GM10847 (cell line): ENCODE measurements around the gene MIF.

Experiments used
- POLR2A ChIP-seq: IDR thresholded peaks from 2 replicates; pipeline ENCODE4 v1.6.1; 2011; ENCODE audit not compliant: insufficient read length; ENCODE audit errors: extremely low read depth

MIF gene

GRCh38 chr22:23862103-23862502 lies 32.1 kb upstream of the MIF start:
- no peak for TF ChIP-seq POLR2A

GRCh38 chr22:23868580-23868979 lies 25.6 kb upstream of the MIF start:
- no peak for TF ChIP-seq POLR2A

DNA sequence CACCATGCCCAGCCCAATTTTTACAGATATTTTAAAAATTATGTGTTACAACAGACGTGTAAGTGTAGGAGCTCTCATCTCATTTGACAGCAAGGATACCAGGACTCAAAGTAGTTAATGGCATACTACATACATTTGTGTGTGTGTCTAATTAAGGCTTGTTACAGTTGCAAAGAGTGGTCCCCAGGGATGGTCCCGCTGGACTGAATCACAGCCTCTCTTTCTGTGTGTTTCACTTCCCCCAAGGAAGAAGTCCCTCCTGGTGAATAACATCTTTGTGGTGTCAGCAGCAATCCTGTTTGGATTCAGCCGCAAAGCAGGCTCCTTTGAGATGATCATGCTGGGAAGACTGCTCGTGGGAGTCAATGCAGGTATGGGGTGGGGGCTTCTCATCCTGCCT lies 19.3 kb upstream of the MIF start:
- no peak for TF ChIP-seq POLR2A

DNA sequence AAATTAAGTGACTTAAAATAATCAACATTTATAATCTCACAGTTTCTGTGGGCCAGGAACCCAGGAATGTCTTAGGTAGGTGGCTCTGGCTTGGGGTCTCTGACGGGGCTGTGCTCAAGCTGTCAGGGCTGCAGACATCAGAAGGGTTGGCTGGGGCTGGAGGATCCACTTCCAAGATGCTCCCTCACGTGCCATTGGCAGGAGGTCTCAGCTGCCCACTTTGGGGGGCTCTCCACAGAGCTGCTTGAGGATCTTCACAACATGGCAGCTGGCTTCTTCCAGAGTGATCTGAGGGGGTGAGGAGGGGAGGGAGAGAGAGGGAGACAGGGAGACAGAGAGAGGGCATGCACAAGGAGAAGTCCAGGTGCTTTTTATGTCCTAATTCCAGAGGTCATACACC lies 18.4 kb upstream of the MIF start:
- no peak for TF ChIP-seq POLR2A

- TF ChIP-seq POLR2A: no peak
Measured at GRCh38 chr22:23877566-23877965, 16.6 kb upstream of the MIF start.

- TF ChIP-seq POLR2A: no peak
Measured at GRCh38 chr22:23878219-23878618, 16.0 kb upstream of the MIF start.

DNA sequence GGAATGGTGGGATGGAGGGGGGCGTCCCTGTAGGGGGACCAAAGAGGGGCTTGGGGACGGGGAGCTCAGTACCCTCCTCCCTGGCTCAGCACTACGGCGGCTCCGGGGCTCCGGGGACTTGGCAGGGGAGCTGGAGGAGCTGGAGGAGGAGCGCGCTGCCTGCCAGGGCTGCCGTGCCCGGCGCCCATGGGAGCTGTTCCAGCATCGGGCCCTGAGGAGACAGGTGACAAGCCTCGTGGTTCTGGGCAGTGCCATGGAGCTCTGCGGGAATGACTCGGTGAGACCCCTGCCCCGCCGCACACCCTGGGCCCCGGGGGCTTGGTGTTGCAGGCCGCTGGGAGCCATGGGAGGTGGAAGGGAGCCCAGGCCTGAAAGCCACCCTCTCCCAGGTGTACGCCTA lies 11.8 kb upstream of the MIF start:
- no peak for TF ChIP-seq POLR2A

DNA sequence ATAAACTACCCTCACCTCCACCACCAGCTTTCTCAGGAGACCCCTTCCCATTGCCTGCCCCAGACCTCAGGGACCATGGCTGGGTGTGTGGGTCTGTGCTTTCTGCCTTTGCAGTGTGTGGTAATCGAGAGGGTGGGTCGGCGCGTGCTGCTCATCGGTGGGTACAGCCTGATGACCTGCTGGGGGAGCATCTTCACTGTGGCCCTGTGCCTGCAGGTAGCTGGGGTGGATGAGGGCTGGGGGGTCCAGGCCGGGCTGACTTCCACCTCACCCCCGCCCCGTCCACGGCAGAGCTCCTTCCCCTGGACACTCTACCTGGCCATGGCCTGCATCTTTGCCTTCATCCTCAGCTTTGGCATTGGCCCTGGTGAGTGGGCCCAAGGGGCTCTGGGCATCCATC lies 10.5 kb upstream of the MIF start:
- no peak for TF ChIP-seq POLR2A

- no peak for TF ChIP-seq POLR2A
Measured at GRCh38 chr22:23884140-23884539, 10.0 kb upstream of the MIF start.

- TF ChIP-seq POLR2A: no peak
Measured at GRCh38 chr22:23888615-23889401, 5.4 kb upstream of the MIF start.

DNA sequence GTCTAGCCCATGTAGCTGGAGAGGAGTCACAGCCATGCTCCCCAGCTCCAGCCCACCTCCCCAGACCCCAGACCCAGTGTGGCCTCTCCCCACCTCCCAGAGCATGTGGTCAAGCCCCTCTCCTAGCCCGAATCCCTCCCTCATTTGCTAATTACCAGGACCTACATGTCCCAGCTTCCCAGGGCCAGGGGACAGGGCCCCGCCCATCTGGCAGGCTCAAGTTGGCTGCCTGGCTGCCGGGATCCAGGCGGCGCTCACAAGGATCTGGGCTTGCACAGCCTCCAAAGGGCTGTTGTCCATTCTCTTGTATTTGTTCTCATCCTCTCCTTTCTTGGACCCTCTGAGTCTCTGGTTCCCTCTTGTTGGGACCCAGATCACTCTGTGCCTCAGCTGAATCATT lies 4.6 kb upstream of the MIF start:
- no peak for TF ChIP-seq POLR2A

DNA sequence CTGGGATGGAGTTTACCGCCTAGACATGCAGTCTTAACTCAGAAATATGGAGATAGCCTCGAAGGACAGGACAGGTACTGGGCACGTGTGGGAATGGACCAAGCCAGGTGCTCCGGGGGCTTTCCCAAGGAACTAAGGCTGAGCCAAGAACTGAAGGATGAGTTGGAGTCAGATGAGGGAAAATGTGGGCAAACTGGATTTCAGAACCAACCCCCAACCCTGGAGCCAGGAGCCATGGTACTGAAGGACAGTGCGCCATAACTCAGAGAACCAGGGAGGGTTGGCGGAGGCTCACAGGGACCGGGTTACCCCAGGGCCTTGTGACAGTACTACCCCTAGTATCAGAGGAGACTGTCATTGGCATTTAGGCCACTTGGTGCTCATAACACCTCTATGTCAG lies 2.5 kb upstream of the MIF start:
- no peak for TF ChIP-seq POLR2A

DNA sequence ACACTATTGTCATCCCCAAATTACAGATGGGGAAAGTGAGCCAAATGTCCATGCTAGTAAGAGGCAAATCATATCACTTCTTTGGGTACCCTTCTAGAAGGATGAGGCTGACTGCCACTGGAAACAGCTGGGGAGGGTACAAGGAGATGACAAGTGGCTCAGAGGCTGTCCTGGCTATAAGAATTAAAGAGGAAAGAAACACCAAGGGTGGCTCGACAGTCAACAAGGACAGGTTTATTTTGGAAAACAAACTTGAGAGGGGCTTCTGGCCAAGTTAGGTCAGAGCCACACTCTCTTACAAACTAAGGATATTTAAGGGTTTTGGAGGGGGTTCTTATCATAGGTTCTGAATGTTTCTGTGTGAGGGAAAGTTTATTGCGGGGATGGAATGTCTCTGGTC lies 2.1 kb upstream of the MIF start:
- TF ChIP-seq POLR2A: no peak

DNA sequence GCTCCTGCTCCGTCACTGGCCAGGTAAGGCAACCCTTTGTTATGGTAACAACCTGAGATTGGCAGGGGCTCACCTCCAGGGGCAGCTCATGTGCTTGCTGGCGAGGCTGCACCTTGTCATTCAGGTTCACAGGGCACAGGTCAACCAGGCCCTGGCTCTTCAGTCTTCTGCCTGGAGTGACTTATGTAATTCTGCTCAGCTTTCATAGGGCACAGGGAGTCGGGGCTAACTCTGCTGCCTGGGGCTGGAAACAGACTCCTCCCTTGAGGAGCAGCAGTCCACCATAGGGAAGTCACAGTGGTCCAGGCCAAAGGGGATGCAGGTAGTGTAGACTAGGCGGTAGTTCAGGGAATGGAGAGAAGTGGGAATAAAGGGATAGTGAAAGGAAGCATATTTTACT lies 1.5 kb upstream of the MIF start:
- TF ChIP-seq POLR2A: no peak

DNA sequence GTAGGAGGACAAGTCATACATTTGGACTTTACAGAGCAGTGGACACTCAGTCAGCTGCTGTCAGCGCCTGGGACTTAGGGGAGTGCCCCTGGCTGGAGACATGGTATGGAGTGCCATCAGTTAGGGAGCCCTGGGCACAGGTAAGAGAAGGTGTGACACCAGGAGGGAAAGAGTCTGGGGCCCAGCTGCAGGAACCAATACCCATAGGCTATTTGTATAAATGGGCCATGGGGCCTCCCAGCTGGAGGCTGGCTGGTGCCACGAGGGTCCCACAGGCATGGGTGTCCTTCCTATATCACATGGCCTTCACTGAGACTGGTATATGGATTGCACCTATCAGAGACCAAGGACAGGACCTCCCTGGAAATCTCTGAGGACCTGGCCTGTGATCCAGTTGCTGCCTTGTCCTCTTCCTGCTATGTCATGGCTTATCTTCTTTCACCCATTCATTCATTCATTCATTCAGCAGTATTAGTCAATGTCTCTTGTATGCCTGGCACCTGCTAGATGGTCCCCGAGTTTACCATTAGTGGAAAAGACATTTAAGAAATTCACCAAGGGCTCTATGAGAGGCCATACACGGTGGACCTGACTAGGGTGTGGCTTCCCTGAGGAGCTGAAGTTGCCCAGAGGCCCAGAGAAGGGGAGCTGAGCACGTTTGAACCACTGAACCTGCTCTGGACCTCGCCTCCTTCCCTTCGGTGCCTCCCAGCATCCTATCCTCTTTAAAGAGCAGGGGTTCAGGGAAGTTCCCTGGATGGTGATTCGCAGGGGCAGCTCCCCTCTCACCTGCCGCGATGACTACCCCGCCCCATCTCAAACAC lies 850 bp upstream of the MIF start:
- TF ChIP-seq POLR2A: no peak

- TF ChIP-seq POLR2A: no peak
Measured at GRCh38 chr22:23894710-23895598, 771 bp downstream of the MIF start.

GRCh38 chr22:23895599-23896144 lies 1.5 kb downstream of the MIF start:
- TF ChIP-seq POLR2A: no peak
